Cardiac fibroblast (primary cell): ENCODE results near the gene KRTAP4-8.
"Not testable (repeated sequence)": the region's sequence is repeated elsewhere in the genome, so short reads cannot be mapped to it uniquely, and the experiment has no call there.

Experiments used
- DNase-seq, 2 donors: peaks; one replicate each; pipeline versions ENCODE4 v3.0.0 to v3.0.0-alpha.2; 2010; ENCODE audit warnings: low read depth in 2 of 2
- H3K4me3 ChIP-seq, 2 donors: replicated peaks in 1 of 2; 1 replicate in 1 of 2; 2 replicates in 1 of 2; pipeline ENCODE4 v1.5.1; 2011; ENCODE audit warnings: low read depth in 2 of 2, low read length in 2 of 2, mild to moderate bottlenecking in 2 of 2, moderate library complexity in 1 of 2
- TF ChIP-seq, protein P1 (sequence below): IDR thresholded peaks from one replicate; pipeline ENCODE4 v1.5.1; 2011; ENCODE audit warnings: low read depth, mild to moderate bottlenecking, low read length, inconsistent platforms

Gene KRTAP4-8

DNA sequence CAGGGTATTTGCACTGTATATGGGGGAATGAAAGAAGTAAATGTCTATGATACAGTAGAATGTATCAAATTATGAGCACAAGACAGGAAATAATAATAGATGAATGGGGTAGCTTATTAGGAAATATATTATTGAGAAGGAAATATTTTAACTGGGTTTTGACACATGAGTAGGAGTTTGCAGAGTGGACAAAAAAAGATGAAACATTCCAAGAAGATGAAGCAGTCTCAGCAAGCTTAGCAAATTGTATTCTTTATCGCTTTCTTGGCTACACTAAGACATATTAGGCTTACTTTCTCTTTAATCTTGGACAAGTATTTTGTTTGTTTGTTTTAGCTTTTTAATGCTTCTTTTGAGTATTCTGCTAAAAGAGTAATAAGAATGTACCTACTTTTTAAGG is 6.0 kb upstream of the KRTAP4-8 start:
- TF ChIP-seq, protein P1, sequence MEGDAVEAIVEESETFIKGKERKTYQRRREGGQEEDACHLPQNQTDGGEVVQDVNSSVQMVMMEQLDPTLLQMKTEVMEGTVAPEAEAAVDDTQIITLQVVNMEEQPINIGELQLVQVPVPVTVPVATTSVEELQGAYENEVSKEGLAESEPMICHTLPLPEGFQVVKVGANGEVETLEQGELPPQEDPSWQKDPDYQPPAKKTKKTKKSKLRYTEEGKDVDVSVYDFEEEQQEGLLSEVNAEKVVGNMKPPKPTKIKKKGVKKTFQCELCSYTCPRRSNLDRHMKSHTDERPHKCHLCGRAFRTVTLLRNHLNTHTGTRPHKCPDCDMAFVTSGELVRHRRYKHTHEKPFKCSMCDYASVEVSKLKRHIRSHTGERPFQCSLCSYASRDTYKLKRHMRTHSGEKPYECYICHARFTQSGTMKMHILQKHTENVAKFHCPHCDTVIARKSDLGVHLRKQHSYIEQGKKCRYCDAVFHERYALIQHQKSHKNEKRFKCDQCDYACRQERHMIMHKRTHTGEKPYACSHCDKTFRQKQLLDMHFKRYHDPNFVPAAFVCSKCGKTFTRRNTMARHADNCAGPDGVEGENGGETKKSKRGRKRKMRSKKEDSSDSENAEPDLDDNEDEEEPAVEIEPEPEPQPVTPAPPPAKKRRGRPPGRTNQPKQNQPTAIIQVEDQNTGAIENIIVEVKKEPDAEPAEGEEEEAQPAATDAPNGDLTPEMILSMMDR = no peak
- no peak overlapping the region for H3K4me3 ChIP-seq
- peak in 1 of 2 donors; percentile 10 for DNase-seq

- TF ChIP-seq, protein P1 = no peak
- no peak within 1 kb of the TSS for H3K4me3 ChIP-seq
- no peak for DNase-seq
These were observed 3.8 kb upstream of the KRTAP4-8 start, which contains the start of gene KRTAP4-16 for GRCh38 chr17:41101586-41102259. KRTAP4-16 (minus strand) TSS chr17:41102209; CDS start chr17:41102209, 0 bp downstream.

DNA sequence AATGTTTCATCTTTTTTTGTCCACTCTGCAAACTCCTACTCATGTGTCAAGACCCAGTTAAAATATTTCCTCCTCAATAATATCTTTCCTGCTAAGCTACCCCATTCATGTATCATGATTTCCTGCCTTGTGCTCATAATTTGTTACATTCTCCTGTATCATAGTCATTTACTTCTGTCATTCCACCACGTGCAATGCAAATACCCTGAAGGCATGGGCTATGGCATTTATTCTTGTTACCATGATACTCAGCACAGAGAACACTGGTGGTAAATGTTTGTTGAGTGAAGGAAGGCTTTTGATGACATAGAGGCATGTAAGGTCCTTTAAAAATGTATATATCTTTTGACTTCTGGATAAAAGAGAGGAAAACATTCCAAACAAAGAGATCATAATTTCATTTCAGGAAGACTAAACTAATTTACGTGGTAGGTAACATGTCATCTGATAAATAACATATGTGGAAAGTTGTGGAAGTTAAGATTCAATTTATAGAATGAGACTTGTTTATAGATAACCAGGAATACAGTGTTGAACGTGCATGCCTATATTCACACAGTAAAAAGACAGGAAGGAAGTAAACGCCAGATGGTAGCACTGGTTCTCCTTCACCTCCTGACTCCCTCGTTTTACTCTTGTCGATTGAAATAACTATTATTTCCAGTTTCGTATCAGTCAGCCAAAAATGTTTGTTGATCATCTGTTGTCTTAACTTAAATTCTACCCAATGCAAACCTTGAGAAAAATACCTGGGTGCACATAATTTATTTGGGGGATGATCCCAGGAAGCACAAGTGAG is 1.9 kb upstream of the KRTAP4-8 start:
- not testable (repeated sequence) for H3K4me3 ChIP-seq

DNA sequence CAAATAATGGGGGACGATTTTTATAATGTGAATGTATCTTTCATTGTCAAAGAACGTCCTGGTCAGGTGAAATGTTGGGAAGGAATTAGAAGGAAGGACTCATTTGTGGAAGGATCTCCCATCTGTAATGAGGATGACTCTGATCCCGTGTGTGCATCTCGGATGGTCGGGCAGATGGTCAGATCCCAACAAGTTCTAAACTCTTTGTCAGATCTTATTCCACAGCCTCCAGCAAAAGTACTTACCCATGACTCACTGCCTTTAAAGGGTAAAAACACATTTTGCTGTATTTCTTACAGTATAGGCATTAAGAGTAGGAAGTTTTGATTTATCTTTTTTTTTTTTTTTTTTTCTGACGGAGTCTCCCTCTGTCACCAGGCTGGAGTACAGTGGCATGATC is 539 bp upstream of the KRTAP4-8 start:
- DNase-seq = no peak
- H3K4me3 ChIP-seq = no peak overlapping the region
- TF ChIP-seq, protein P1 = no peak

More for the DNA sequence above, 1.9 kb upstream of the KRTAP4-8 start:
- DNase-seq = peak; percentile 1 to 46

GRCh38 chr17:41096055-41096454 is 1.9 kb downstream of the KRTAP4-8 start:
- no peak for DNase-seq
- no peak overlapping the region for H3K4me3 ChIP-seq
- TF ChIP-seq, protein P1 = no peak

- not testable (repeated sequence) for DNase-seq, H3K4me3 ChIP-seq
These were observed 9.1 kb downstream of the KRTAP4-8 start for GRCh38 chr17:41088760-41089352.

GRCh38 chr17:41084100-41084856 is 13.7 kb downstream of the KRTAP4-8 start, which contains the start of gene KRTAP4-7:
KRTAP4-7 (plus strand) TSS chr17:41084150; CDS start chr17:41084207, 57 bp downstream.
- H3K4me3 ChIP-seq, DNase-seq: not testable (repeated sequence)

DNA sequence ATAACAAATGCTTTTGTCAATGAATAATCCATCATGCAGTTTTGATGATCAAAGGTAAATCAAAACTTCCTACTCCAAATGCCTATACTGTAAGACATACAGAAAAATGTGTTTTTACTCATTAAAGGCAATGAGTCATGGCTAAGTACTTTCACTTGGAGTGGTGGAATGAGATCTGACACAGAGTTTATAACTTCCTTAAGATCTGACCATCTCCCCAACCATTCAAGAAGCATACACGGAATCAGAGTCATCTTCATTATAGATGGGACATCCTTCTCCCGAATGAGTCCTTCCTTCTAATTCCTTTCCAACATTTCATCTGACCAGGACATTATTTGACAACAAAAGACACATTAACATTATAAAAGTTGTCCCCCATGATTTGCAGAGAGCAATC is 14.5 kb downstream of the KRTAP4-8 start:
- H3K4me3 ChIP-seq, DNase-seq: not testable (repeated sequence)
